GM13976 (cell line): Measurements from ENCODE around the gene LILRA6.

Experiments used
- DNase-seq: peaks from one replicate; pipeline ENCODE4 v3.0.0; 2012; ENCODE audit warnings: low spot score
- CTCF ChIP-seq: IDR thresholded peaks from 2 replicates; pipeline ENCODE4 v1.5.1; 2012; ENCODE audit warnings: borderline replicate concordance, mild to moderate bottlenecking; ENCODE audit not compliant: insufficient read depth; ENCODE audit errors: extremely low read depth, missing control alignments, control extremely low read depth
- in situ Hi-C: fragments of 300-500 bp; cut with MboI; formaldehyde crosslinking; loops from one replicate; pipeline ENCODE4 v1.12.0; 2022; ENCODE audit warnings: low sequenced_read_pairs, mixed read lengths, inconsistent platforms; ENCODE audit not compliant: unreplicated experiment

The LILRA6 gene

GRCh38 chr19:54188215-54188871, 54.2 kb downstream of the LILRA6 start:
- no peak for TF ChIP-seq CTCF
- DNase-seq, result no peak
- in situ Hi-C loops, result no loop called here

GRCh38 chr19:54186934-54187381, 55.6 kb downstream of the LILRA6 start:
- TF ChIP-seq CTCF, result no peak
- in situ Hi-C loops, result no loop called here
- no peak for DNase-seq
